CD4-positive, alpha-beta T cell treated with Interleukin-10 for 1 hour (primary cell): Measurements from ENCODE around the gene TNS3.
A peak's percentile ranks its signal among the peaks of the same experiment; 100 is the strongest.
"Not testable (repeated sequence)": the region's sequence is repeated elsewhere in the genome, so short reads cannot be mapped to it uniquely, and the experiment has no call there.

Experiments used
- DNase-seq: peaks from one replicate; pipeline ENCODE4 v3.0.0-alpha.2; 2020

Gene TNS3

DNA sequence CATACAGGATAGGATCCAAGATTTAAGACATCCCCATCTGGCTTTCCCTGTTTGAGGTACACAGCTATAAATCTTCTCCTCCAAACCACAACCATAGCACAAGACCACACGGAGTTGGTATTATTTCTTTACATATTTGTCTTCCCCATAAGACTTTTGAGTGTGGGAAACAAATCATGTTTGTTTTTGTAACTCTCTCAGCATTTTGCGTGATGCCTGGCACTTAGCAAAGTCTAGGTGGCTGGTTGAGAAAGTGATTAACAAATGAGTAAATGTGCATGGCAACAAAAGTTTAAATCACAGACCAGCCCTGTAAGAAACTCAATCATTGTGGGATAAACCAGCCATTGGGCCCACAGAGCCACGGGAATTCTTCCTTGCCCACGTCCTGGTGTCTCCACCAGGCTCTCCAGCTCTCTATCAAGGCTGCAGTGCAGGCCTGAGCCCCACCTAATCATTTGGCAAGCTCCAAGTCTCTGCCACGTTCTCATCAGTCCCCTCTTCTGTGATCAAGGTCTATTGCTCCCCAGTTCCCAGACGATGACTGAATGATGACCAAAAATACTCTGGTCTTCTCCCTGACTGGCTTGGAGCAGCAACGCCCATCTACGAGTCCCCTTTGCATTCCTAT, 317.8 kb downstream of the TNS3 start:
- no peak for DNase-seq

DNA sequence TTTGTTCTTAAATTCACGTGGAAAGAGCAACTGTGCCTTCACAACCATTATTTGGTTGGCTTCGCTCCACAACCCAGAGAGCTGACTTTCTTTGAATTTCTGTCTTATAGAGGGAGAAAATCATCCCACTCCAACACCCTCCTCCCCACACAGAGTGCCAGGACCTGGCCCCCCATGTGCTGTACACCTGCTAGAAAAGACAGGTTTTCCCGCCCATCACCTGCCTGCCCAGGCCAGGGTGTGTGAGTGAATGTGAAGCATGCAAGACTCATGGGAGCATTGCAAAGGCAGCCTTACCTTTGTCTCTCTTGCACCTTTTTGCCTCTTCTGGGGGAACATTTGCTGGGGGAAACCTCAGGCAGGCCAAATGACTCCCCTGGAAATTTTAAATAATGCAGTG, 319.0 kb downstream of the TNS3 start:
- no peak for DNase-seq

GRCh38 chr7:47262160-47262559, 319.8 kb downstream of the TNS3 start:
- DNase-seq, result not testable (repeated sequence)

GRCh38 chr7:47260270-47260669, 321.6 kb downstream of the TNS3 start:
- no peak for DNase-seq

- DNase-seq, result no peak
These were observed 322.2 kb downstream of the TNS3 start for GRCh38 chr7:47259682-47260081.

GRCh38 chr7:47258798-47259197, 323.1 kb downstream of the TNS3 start:
- no peak for DNase-seq

GRCh38 chr7:47256016-47256415, 325.9 kb downstream of the TNS3 start:
- DNase-seq, result no peak

GRCh38 chr7:47255441-47255840, 326.5 kb downstream of the TNS3 start:
- no peak for DNase-seq

DNA sequence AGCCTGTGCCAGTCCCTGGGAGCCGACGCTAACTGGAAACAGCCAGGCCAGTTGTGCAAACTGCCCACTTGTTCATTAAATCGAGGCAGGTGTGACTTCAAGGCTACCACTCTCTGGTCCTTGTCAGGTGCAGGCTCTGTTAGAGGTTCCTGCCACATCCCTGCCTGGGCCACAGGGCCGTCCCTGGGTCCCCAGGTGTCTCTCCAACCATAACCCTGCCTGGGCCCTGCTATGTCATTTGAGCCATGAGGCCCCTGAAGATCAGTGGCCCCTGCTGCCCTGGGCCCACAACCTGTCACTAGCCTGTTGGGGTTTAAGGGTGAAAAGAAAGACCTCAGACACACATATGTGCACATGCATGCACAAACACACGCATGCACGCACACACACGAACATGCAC, 326.9 kb downstream of the TNS3 start:
- DNase-seq, result no peak

- peak; percentile 12 for DNase-seq
These were observed 327.6 kb downstream of the TNS3 start for GRCh38 chr7:47254081-47254977.

DNA sequence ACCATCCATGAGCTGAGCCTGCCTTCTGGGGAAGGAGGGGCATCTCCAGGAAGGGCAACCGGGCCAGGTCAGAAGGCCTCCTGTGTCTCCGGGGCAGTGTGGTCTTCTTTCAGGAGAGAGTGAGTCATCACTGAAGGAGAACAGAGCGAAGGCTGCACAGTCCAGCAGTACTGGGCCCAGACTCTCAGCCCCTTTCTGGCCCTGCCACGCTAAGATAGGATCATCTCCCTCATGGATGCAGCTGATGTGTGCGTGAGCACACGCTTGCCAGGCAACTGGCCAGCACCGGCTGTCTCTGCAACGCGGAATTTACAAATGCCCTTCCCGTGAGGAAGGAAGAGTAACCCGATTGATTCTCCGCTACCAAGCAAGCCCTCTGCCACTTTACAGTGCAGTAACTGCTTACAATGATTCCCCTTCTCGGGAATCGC, 328.2 kb downstream of the TNS3 start:
- DNase-seq, result no peak

DNA sequence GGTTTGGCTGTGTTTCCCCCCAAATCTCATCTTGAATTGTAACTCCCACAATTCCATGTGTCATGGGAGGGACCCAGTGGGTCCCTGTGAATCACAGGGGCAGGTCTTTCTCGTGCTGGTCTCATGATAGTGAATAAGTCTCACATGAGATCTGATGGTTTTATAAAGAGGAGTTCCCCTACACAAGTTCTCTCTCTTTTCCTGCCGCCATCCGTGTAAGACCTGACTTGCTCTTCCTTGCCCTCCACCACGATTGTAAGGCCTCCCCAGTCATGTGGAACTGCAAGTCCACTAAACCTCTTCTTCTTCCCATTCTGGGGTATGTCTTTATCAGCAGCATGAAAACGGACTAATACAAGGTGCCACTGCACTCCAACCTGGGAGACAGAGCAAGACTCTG, 329.2 kb downstream of the TNS3 start:
- no peak for DNase-seq

DNA sequence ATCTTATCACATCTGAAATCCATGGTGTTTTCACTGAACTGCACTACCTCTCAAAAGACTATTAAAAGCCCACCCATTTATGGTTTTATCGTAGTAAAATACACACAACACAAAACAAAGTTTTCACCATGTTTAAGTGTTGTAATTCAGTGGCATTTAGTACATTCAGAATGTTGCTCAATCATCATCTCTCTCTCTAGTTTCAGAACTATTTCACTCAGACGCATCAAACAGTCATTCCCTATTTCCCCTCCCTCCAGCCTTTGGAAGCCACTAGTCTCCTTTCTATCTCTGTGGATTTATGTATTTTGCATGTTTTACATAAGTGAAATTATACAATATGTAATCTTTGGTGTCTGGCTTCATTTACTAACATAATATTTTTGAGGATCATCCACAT, 332.6 kb downstream of the TNS3 start:
- no peak for DNase-seq

DNA sequence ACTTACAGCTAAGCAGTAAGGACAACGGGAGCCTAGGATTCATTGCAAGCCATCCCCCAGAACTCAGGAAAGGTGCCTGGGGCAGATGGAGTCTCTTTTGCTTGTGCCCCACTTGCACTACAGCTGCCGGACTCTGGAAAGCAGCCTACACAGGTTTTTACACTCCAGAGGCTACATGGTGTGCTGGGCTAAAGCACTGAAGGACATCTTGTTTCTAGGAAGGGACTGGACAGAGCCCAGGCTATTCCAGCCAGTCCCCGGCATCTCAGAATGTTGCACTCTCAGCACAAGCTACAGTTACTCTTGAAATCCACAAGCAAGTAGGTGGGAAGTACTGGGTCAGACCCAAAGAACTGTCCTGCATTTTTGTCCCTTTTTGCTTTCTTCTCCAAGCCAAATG, 333.1 kb downstream of the TNS3 start:
- DNase-seq, result no peak

DNA sequence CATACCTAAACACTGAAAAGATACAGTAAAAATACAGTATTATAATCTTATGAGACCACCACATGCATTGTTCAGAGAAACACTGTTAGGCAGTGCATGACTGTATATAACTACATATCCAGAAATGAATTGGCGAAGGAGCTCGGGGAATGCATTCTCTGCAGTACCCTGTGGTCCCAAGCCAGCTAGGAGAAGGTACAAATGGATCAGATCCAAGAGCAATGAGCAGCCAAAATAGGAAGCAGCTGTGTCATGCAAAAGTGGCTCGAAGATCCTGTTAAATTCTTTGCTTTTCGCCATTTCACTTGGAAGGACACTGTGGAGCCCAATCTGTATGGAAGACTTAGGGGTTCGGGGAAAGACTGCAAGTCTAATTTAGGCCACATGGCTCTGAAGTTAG, 334.8 kb downstream of the TNS3 start:
- DNase-seq, result no peak

GRCh38 chr7:47244692-47245091, 337.2 kb downstream of the TNS3 start:
- no peak for DNase-seq

DNA sequence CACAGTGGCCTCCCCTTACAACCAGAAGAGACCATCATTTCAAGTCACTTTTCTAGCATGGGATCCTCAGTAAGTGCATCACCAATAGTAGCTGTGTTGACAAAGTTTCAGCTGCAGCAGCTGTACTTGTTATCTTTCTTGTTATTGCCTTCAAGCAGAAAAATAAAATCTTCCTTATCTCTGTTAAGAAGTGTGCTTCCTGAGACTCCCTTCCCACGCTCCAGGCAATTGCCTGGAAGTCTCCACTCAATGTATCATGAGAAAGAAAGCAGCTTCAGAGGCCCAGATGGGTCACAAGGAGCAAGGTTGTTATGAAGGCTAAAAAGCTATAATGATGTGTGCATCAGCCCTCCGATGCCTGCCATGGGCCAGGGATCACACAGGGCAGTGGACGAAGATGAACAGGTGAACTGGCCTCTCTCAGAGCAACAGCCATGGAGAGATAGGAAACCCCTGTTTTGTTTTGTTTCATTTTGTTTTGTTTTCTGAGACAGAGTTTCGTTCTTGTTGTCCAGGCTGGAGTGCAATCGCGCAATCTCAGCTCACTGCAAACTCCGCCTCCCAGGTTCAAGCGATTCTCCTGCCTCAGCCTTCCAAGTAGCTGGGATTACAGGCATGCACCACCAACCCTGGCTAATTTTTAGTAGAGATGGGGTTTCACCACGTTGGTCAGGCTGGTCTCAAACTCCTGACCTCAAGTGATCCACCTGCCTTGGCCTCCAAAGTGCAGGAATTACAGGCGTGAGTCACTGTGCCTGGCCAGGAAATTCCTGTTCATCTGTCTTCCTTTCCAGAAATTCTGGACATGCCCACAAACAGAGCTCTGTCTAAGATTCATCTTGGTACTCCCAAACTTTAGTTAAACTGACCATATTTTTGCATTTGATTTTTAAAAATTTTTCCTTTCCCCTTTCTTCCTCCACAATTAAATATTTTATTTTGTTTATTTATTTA, 340.5 kb downstream of the TNS3 start:
- DNase-seq, result no peak

- no peak for DNase-seq
These were observed 341.9 kb downstream of the TNS3 start for GRCh38 chr7:47239931-47240421.

DNA sequence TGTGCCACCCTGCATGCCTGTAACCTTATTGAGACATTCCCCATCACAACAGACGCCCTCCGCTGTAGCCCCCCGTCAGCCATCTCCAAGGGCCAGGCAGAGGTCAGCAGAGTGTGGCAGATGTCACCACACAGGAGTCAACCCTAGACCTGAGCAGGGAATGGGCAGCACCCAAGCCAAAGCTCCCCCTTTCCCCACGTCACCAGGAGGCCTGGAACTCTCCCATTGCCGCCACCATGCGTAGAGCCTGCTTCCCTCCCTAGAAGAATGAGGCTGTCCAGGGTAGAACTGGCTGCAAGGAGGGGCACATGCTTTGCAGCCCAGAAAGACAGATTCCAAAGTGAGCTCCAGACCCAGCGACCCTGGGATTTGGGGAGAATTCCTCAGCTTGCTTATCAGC, 342.9 kb downstream of the TNS3 start:
- no peak for DNase-seq

DNA sequence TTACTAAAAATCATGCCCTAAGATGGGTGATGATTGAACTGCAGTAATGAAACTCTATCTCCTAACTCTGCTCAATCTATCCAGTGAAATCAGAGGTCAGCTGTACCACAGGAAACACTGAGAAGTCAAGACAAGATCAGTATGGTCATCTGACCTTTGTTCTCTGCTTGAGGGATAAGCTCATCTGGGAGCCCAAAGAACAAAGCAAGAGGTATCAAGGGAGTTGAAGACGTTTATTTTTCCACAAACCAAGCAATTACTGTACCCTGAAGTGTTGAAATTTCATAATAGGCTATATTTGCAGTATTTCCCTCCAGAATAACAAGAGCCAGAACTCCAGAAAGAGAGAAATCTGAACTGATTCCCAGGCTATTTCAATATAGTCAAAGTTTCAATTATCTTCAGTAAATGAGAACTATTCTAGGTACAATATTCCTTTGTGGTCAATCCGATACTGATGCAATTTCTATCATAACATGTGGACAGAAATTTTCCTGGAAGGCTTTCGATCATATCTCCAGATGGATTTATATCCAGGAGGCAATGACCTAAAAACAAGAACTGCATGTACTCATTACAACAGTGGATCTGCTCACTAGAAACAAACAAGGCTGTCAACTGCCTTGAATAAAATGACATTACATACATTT, 345.3 kb downstream of the TNS3 start:
- DNase-seq, result no peak

- DNase-seq, result no peak
These were observed 347.9 kb downstream of the TNS3 start for GRCh38 chr7:47233996-47234395.

DNA sequence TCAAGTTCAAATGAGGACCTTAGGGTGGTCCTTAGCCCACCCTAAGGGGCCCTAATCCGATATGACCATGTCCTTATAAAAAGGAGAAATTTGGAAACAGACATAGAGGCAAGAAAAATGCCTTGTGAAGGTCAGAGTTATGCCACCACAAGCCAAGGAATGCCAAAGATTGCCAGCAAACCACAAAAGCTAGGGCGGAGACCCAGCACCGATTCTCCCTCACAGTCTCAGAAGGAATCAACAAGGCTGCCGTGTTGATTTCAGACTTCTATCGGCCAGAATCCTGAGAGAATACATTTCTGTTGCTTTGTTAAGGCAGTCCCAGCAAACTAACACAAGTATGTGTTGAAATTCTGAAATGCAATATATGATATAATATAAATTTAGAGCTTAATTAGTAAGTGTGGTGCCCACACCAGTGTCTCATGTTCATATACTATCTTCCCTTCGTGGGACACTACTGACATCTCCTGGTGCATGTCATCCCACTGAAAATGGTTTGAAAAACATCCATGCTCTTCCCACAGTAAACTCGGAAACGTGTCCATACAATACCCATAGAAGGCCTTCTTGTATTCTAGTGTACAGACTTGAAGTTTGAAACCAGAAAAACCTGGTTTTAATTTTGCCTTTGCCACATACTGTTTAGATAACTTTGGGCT, 349.0 kb downstream of the TNS3 start:
- no peak for DNase-seq
